IPS DF 6.9 (cell line): ENCODE measurements around the gene TLR6.

Experiments used
- DNase-seq: peaks from one replicate; pipeline ENCODE4 v3.0.0-alpha.2; 2013; ENCODE audit warnings: low read depth, low spot score
- H3K27ac ChIP-seq: one replicate; pipeline ENCODE4 v1.5.1; 2013; ENCODE audit warnings: low read length, control low read depth
- H3K27me3 ChIP-seq: 2 replicates; pipeline ENCODE4 v1.6.1; 2013; ENCODE audit warnings: mild to moderate bottlenecking, low read length; ENCODE audit not compliant: control insufficient read depth, insufficient read depth
- H3K36me3 ChIP-seq: 2 replicates; pipeline ENCODE4 v1.6.1; 2013; ENCODE audit warnings: low read length; ENCODE audit not compliant: control insufficient read depth, insufficient read depth
- H3K4me1 ChIP-seq: 2 replicates; pipeline ENCODE4 v1.6.1; 2013; ENCODE audit warnings: low read length; ENCODE audit not compliant: control insufficient read depth, insufficient read depth
- H3K4me3 ChIP-seq: 2 replicates; pipeline ENCODE4 v1.5.1; 2013; ENCODE audit warnings: mild to moderate bottlenecking, low read length
- H3K9me3 ChIP-seq: 2 replicates; pipeline ENCODE4 v1.6.1; 2013; ENCODE audit warnings: low read length, inconsistent platforms; ENCODE audit not compliant: control insufficient read depth, insufficient read depth
- WGBS: extraction: QIAGEN DNeasy Blood & Tissue Kit; methylation state at CpG from one replicate; pipeline ENCODE4 v1.1.7; 2013; ENCODE audit warnings: mixed read lengths, missing lambda C conversion rate; ENCODE audit not compliant: insufficient read length, insufficient coverage; 5-methylcytosine and 5-hydroxymethylcytosine counted together

Gene TLR6

DNA sequence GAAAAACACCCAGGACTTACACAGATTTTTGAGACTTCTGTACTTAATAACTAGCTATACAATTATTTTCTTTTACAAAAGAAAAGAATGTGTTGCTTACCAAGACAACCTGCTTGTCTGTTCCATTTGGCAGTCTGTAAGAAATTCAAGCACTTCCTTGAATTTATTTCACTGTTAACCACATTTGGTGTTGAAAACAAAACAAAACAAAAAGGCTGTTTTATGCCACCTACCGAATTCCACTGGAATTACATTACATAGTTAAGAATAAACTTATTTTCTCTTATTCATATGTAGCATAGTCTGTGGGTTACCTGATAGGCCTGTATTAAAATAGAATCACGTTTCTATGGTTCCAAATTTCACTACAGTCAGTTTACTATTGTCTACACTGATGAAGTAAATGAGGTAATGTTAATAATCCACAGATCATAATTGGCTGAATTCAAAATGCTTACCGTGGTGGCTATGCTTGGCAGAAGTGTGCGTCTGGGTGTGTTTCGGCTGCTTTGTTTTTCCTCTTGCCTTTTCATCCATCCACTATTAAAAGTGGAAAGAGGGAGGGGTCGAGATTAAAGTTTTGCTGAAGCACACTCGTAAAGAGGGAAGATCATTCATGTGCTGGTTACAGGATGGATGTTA, 51.8 kb downstream of the TLR6 start, which contains the start of gene TLR1:
Gene TLR1, minus strand, starts transcription at position 138 of the 642 bp plus-strand sequence. CDS start 5,960 bp downstream, outside the sequence.
- WGBS, result no CpG with 5 or more reads among the region's 7 CpGs

DNA sequence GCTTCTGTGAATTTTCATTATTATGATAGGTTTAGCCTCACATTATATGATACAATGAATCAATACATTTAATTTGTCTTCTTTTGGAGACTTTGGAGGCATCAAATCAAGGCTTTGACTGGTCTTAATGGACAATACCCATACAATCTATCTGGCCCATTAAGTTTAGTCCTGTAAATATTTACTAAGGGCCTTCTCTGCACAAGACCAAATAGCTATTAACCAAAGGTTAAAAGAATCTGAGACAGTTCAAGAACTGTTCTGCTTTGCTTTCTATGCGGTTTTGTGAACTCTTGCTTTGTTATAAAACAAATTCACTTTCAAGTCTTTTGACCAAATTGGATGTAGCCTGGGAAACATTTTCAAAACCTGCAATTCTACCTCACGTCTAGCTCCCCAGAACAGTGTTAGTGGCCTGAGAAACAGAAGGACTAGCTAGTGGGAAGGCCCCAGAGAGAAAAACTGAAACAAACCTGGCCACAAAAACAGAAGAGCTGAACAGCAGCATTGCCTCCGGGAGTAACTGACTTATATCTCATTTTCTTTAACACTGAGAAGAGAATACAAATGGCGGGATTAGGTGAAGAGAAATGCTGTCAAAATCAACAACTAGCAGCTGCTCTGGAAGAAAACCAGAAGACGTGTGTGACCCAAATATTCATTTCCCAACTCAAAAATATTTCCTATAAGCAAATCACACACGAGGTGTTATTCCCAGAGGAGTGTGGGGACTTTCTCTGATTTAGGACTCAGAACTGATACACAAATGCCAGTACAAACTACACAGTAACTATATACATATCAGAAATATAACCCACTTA, 52.6 kb downstream of the TLR6 start:
- H3K36me3 ChIP-seq, result no peaks in the 10 kb centered on the region
- no peak for DNase-seq
- H3K4me1 ChIP-seq, result no peaks in the 10 kb centered on the region
- H3K9me3 ChIP-seq, result 0 out of 2 replicates have a peak, but pooled peaks cover 2% of the 10 kb centered on the region
- H3K27me3 ChIP-seq, result no peaks in the 10 kb centered on the region
- WGBS, result no CpG with 5 or more reads among the region's 6 CpGs
- H3K27ac ChIP-seq, result no peak overlapping the region
- H3K4me3 ChIP-seq, result no peak overlapping the region

More for the DNA sequence above, 51.8 kb downstream of the TLR6 start, which contains the start of gene TLR1:
- Histone ChIP-seq H3K27ac (no peak within 1 kb of the TSS), H3K36me3 (no peaks in the 10 kb centered on the region), H3K9me3 (0 out of 2 replicates have a peak, but pooled peaks cover 2% of the 10 kb centered on the region), H3K4me1 (no peaks in the 10 kb centered on the region), H3K27me3 (no peaks in the 10 kb centered on the region), H3K4me3 (no peak within 1 kb of the TSS)
- no peak for DNase-seq

DNA sequence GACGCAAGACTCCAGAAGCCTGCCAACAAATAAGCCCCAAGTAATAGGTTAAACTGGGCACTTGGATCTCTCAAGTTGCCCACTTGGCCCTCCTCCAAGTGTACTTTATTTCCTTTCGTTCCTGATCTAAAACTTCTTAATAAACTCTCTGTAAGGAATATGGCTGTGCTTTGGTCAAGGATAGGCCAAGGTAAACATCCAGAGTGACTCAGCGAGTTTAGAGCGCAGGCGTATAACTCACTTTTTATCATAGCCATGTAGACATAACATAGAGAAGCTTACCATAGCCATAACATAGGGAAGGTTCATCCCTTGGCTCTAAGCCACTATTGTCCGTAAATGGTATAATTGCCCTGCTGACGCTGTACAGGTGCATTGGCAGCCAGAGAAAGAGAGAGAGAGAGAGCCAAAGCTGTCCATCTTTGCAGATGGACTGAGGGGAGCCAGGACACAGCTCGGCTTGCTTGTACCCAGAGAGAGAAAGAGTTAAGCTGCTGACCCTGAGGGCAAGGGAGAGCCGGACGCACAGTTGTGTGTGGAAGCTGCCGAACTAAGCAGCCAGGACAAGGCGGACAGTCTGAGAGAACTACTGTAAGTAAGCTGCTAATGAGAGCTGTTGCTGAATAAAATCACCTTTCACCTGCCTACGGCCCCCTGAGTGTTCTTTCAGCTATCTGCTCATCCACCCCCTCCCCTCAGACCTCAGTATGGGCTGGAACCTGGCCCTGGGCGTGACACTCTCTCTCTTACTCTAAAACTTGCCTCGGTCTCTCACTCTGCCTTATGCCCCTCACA, 53.9 kb downstream of the TLR6 start:
- Histone ChIP-seq H3K9me3 (0 out of 2 replicates have a peak, but pooled peaks cover 2% of the 10 kb centered on the region), H3K27ac (no peak overlapping the region), H3K4me1 (no peaks in the 10 kb centered on the region), H3K36me3 (no peaks in the 10 kb centered on the region), H3K27me3 (no peaks in the 10 kb centered on the region), H3K4me3 (no peak overlapping the region)
- DNase-seq, result no peak
- no CpG with 5 or more reads among the region's 15 CpGs for WGBS

DNA sequence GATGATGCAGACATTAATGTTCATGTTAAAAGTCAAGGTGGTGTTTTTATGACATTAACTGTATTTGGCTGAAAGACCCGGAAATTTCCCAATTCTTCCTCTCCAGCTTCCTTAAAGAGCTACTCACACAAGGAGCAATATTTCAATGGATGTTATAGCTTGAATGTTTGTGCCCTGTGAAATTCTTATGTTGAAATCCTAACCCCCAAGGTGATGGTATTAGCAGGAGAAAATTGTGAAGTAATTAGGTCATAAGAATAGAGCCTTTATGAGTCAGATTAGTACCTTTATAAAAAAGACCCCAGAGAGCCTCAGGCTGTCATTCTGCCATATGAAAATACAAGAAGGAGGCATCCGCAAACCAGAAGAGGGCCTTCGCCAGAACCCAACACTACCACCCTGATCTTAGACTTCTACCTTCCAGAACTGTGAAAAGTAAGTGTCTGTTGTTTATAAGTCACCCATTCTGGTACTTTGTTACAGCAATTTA, 55.6 kb downstream of the TLR6 start:
- no peaks in the 10 kb centered on the region for H3K4me1 ChIP-seq
- DNase-seq, result no peak
- no peaks in the 10 kb centered on the region for H3K27me3 ChIP-seq
- no peak overlapping the region for H3K4me3 ChIP-seq
- WGBS, result no CpG with 5 or more reads among the region's 3 CpGs
- no peak overlapping the region for H3K27ac ChIP-seq
- H3K36me3 ChIP-seq, result no peaks in the 10 kb centered on the region
- 0 out of 2 replicates have a peak, but pooled peaks cover 2% of the 10 kb centered on the region for H3K9me3 ChIP-seq

DNA sequence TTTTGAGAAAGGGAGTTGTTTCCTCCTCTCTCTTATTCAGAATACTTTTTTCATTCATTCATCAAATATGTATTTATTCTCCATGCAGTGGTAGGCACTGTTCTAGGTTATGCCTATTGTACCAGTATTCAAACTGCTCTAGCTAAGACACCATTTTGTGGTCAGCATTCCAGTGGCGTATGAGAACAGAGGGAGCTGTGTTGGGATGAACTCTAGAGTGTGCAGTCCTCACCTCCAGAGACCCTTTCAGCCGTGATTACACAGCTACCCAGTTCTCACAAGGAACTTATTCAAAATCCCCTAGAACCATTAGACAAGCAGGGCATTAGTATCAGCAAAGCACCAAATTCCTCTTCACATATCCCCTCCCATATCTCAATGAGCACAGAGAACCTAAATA, 56.3 kb downstream of the TLR6 start:
- no peak overlapping the region for H3K27ac ChIP-seq
- no CpG with 5 or more reads among the region's 2 CpGs for WGBS
- H3K36me3 ChIP-seq, result no peaks in the 10 kb centered on the region
- H3K4me1 ChIP-seq, result no peaks in the 10 kb centered on the region
- no peaks in the 10 kb centered on the region for H3K27me3 ChIP-seq
- DNase-seq, result no peak
- H3K4me3 ChIP-seq, result no peak overlapping the region
- 0 out of 2 replicates have a peak, but pooled peaks cover 2% of the 10 kb centered on the region for H3K9me3 ChIP-seq

DNA sequence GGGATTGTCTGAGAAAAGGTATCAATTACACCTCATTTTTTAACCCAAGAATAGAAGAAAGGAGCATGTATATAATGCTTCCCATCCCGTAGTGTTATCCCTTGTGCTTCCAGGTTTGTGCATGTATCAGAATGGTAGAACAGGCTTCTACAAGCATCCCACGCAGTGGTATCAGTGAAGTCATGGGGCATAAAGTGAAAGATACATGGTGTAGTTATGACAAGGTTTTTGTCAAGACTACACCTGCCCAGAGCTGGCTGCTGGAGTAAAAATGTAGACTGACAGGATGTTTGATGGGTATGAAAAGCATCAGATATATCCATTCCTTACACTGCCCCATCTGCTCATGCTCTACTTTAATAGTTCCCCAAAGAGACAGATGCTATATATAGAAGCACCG, 61.5 kb downstream of the TLR6 start:
- Histone ChIP-seq H3K4me3 (no peak overlapping the region), H3K36me3 (no peaks in the 10 kb centered on the region), H3K9me3 (no peaks in the 10 kb centered on the region), H3K4me1 (no peaks in the 10 kb centered on the region), H3K27me3 (no peaks in the 10 kb centered on the region), H3K27ac (no peak overlapping the region)
- no CpG with 5 or more reads among the region's 3 CpGs for WGBS
- DNase-seq, result no peak

DNA sequence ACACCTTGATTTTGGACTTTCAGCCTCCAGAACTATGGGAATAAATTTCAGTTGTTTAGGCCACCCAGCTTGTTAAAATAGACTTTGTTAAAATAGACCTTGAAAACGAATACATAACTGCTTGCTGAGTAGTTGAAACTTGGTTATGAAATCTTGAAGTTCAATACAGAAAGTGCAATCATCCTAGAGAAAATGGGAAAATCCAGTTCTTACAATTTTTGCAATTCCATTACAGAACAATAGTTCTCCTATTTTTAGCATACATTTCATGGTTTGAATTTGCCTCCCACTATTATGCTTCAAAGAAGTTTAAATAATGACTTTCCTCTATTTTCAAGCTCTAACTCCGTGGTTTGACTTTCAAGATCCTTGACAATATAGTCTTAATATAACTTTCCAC, 62.6 kb downstream of the TLR6 start:
- Histone ChIP-seq H3K27me3 (no peaks in the 10 kb centered on the region), H3K36me3 (no peaks in the 10 kb centered on the region)
- WGBS, result no CpG with 5 or more reads among the region's 2 CpGs

DNA sequence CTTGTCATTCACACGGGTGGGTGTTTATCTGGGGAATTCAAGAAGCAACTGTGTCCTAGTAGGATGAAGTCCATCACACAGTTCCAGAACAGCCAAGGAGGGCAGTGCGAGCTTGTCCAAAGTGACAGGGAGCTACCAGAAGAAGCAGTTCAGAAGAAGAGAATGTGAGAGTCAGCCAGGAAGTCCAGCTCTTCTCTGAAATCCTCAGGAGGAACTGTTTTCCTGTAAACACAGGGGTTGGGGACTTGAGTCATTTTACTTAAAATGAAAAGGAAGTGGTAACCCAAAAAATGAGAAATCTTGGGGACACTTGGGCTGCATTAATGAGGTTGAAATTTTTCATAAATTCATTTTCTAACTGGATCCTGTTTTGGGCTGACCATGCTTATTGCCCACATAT, 65.6 kb downstream of the TLR6 start:
- no peak overlapping the region for H3K4me3 ChIP-seq

More for the DNA sequence above, 62.6 kb downstream of the TLR6 start:
- H3K4me1 ChIP-seq, result no peaks in the 10 kb centered on the region
- no peak for DNase-seq
- no peaks in the 10 kb centered on the region for H3K9me3 ChIP-seq
- H3K4me3 ChIP-seq, result no peak overlapping the region
- H3K27ac ChIP-seq, result no peak overlapping the region

DNA sequence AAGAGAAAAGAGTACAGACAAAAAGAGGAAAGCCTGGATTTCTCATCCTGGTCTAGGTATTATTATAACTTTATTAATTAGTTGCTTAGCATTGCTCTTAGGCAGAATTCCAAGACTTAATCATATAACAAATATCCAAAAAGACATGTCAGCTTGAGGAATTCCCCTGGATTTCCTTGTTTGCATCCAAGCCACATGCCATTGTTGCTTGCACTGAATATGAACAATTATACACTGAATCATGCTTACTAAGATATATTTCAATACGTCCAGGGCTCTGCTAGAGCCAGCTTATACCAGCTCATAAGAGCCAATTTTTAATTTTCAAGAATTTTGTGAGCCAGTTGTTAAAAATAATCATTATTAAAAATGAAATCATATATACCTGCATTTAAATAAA, 68.3 kb downstream of the TLR6 start:
- no peaks in the 10 kb centered on the region for H3K27me3 ChIP-seq
- WGBS, result no CpG with 5 or more reads among the region's 1 CpG
- no peaks in the 10 kb centered on the region for H3K36me3 ChIP-seq
- H3K9me3 ChIP-seq, result no peaks in the 10 kb centered on the region
- DNase-seq, result no peak
- H3K4me3 ChIP-seq, result no peak overlapping the region
- no peak overlapping the region for H3K27ac ChIP-seq
- no peaks in the 10 kb centered on the region for H3K4me1 ChIP-seq

More for the DNA sequence above, 65.6 kb downstream of the TLR6 start:
- H3K27me3 ChIP-seq, result no peaks in the 10 kb centered on the region
- H3K9me3 ChIP-seq, result no peaks in the 10 kb centered on the region
- H3K4me1 ChIP-seq, result no peaks in the 10 kb centered on the region
- no CpG with 5 or more reads among the region's 2 CpGs for WGBS
- DNase-seq, result no peak
- H3K27ac ChIP-seq, result no peak overlapping the region
- no peaks in the 10 kb centered on the region for H3K36me3 ChIP-seq

DNA sequence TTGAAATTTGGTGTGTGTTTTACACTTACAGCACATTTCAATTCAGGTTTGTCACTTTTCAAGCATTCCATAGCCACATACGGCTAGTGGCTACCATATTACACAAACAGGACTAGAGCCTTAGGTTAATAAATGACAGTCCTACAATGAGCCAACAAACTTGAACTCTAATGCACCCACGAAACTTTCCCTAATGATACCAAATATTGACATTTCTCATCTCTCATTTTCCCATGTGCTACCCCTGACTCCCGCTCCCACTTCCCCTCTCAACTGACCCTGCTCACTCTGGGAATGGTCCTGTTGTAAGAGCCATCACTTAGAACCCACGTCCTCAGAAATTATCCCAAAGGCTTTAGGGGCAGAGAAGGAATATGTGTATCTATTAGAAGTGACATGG, 68.9 kb downstream of the TLR6 start:
- no peaks in the 10 kb centered on the region for H3K9me3 ChIP-seq
- H3K27ac ChIP-seq, result no peak overlapping the region
- H3K36me3 ChIP-seq, result no peaks in the 10 kb centered on the region
- no CpG with 5 or more reads among the region's 4 CpGs for WGBS
- H3K4me3 ChIP-seq, result no peak overlapping the region
- H3K27me3 ChIP-seq, result no peaks in the 10 kb centered on the region
- no peaks in the 10 kb centered on the region for H3K4me1 ChIP-seq
- no peak for DNase-seq
